NCI-H446 (cell line): ENCODE results near the gene SMPD3.

ENCODE experiments used
- DNase-seq, 2 experiments: peaks; one replicate each; lab custom pipeline; 2025; lab: John Stamatoyannopoulos, UW

SMPD3 gene

DNA sequence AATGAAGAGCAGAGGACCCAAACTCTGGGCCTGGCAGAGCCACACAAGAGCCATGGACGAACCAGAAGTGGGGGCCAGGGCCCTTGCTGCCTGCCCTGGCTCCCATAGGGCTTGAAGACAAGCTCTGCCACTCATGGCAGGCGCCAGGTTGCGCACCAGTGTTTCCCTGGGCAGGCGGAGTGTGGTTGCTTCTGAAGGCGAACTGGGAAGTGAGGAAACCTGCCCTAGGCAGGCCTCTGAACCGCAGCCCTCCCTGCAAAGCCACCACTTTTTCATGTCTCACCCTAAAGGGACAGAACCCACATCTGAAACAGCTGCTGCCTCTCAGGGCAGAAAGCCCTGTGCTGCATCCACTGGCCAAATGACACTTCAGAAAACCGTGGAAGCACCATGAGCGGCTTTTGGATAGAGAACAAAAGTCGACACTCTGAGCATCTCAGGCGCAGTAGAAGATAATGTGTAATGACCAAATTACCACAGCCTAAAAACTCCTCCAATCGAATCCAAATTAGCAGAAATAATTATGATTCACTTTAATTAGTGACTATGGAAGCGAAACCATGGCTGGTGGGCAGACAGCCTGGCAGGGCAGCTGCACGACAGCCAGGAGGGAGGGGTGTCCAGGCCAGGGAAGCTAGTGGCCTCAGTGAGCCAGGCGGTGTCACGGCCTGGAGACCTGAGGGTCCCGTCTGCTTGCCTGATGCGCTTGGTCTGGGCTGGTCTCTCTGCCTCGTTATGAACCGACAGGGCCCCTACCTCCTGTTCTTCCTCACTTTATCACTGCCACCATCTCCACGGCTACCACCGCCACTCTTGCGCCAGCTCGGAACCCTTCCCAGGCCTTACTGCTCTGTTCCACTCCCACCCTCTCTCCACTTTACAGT lies 78.4 kb downstream of the SMPD3 start:
- DNase-seq = no peak

DNA sequence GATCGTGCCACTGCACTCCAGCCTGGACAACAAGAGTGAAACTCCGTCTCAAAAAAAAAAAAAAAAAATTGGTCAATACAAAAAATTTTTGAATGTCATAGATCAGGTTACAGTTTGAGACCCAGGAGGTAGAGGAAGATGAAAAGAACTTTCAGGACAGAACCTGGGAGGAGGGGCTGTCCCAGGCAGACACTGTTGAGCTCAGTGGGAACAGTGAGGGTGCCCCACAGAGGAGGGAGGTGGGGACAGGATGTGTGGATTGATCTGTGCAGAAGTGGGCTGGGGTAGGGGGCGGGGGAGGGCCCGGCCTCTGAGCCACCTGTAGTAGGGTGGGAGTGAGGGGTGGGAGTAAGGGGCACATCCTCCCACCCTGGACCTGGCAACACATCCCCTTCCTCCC lies 79.1 kb downstream of the SMPD3 start:
- no peak for DNase-seq

DNA sequence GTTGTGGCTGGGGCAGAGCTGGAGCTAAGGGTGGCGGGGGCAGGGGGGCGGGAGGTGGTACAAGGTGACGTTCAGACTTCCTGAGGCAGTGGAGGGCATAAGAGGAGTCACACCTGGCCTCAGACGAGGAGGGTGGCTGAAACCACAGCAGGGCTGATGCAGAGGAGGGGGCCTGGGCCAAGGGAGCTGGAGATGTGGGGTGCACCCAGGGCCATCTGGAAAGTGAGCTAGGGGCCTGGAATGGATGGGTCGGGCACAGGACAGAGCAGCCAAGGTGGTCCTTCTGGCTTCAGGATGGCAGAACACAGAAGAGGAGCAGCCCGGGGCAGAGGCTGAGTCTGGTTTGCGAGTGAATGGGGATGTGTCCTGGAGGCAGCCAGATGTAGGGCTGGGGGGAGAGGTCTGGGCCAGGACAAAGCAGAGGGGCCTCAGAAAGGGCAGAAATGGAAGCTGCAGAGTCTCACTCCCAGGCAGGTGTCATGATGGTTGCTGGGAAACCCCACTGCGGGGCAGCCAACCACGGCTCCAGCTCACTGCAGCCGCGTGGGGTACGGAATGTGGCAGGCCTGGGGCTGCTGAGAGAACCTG lies 79.9 kb downstream of the SMPD3 start:
- DNase-seq = no peak

DNA sequence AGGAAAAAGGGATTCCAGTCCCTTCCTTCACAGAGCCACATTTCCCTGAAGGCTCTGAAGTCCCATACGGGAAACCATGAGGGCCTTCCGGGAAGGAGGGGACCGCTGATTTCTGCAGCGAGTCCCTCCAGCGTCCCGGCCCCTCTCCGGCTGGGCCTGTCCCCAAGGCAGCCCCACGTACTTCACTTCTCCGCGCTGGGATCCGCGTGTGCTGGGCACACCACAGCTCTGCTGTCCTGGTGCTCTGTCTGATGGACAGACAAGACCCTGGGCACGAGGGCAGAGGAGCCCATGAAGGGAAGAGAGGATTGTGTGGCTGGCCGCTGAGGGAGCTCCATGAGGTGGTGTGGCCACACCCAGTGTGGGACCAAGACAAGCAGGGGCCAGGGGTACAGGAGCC lies 80.4 kb downstream of the SMPD3 start:
- DNase-seq = no peak

DNA sequence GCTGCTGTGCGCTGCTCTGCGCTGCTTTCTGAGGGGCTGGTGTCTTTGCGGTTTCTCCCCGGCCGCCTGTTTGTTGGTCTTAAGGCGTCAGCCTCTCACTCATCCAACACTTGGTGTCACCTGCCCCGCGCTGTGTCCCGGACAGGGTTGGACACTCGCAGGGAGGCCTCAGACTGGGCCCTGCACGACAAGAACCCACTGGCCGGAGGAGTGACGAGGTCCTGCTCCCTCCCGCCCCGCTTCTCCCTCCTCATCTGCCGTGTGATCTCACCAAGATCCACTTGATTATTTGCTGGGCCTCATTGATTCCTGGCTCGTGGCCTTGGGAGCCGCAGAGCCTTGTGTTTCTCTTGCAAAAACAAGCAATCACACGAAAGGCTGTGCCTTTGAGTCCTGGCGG lies 80.9 kb downstream of the SMPD3 start:
- DNase-seq = no peak

DNA sequence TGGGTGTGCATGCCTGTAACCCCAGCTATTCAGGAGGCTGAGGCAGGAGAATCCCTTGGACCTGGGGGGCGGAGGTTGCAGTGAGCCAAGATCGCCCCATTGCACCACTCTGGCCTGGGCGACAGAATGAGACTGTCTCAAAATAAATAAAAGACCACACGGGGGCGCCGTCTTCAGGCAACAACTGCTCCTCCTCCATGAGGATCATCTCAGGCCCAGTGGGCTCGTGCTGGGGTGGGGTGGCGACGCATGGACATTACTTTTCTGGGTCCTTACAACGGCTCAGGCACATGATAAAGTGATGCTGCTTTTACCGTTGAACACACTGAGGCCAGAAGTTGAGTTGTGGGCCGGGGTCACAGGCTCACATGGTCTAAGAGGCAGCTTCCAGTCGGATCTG lies 81.3 kb downstream of the SMPD3 start:
- DNase-seq = no peak

DNA sequence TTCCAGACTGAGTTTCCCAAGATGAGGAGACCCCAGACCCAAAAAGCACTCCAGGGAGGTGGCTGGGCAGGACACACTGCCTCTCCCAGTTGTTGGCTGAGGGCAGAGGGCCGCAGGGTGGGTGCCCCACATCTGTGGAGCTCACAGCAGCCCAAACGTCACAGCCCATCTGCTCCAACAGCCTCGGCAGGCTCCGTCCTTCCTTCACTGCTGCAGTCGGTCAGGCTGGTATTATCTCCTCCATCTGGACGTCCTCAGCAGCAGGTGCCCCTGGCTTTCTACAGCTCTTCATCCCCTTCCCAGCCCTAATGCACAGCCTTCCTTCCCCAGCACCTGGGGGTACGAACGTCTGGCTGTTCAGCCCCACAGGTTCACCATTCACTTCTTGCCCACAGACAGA lies 82.2 kb downstream of the SMPD3 start:
- DNase-seq = no peak

GRCh38 chr16:68365167-68365817 lies 83.0 kb downstream of the SMPD3 start:
- DNase-seq = no peak

- DNase-seq = no peak
Measured at GRCh38 chr16:68364561-68364998, 83.7 kb downstream of the SMPD3 start.

GRCh38 chr16:68363658-68364521 lies 84.4 kb downstream of the SMPD3 start:
- DNase-seq = no peak

- no peak for DNase-seq
Measured at GRCh38 chr16:68362947-68363657, 85.2 kb downstream of the SMPD3 start.

DNA sequence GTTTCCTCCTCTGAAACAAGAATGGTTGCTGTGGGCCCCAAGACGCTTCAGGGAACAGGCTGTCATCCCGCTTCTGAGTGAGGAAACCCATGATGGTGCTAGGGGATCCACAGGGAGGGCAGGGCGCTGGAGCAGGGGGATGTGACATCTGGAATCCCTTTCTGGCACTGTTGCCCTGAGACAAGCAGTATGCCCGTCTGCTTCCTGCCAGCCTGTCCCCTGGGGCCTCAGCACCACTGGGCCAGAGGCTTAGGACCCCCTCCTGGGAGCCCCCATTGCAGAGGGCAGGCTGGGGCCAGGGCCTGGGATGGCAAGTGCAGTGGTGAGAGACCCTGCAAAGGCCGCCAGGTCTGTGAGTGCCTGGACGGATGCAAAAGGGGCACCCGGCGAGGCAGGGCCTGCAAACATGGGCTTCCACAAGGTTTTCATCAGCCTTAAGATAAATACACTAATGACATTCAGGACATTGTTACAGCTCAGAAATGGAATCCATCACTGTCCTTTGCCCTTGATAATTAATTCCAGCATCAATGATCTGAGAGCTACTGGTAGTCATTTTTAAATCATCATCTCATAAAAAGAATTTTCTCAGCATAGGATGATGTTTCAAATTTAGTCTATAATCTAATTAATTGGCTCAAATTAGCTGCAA lies 85.9 kb downstream of the SMPD3 start:
- no peak for DNase-seq

DNA sequence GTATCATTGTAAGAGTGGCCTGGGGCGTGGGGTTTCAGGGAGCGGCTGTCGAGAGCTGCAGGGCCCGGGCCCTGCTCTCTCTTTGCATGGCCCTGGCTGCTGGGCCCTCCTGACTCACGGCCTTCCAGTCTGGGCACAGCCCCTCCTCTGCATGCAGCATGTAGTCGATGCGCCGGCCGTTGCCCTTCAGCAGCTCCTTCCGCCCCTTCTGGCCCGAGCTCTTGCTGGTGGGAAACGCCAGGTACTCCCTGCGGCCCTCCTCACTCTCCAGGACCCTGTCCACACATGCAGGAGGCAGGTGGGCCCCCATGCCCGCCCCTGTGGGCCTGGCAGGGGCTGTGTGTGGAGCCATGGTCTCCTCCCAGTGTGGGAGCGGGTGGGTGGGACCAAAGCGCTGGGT lies 86.8 kb downstream of the SMPD3 start:
- DNase-seq = no peak

GRCh38 chr16:68360956-68361355 lies 87.4 kb downstream of the SMPD3 start:
- no peak for DNase-seq

- no peak for DNase-seq
Measured at GRCh38 chr16:68360547-68360946, 87.8 kb downstream of the SMPD3 start.

GRCh38 chr16:68359398-68360191 lies 88.7 kb downstream of the SMPD3 start:
- no peak for DNase-seq

- DNase-seq = no peak
Measured at GRCh38 chr16:68358951-68359350, 89.4 kb downstream of the SMPD3 start.

DNA sequence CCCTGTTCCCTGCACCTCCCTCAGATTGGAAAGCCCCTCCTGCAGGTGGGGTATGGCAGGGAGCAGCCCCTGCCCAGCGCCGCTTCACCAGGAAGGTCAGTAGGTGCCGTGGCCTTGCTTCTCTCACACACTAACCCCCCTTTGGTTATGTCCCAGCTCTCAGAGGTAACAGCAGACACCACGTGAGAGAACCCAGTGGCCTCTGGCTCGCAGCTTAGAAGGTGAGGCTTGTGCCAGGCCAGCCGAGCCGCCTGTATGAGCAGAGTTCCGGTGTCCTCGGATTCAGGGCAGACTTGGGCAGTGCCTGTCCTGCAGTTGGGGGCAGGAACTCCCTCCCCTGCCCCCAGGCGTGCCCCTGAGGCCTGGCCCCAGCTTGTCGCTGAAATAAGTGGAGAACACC lies 90.4 kb downstream of the SMPD3 start:
- no peak for DNase-seq

GRCh38 chr16:68357521-68357922 lies 90.8 kb downstream of the SMPD3 start:
- no peak for DNase-seq

DNA sequence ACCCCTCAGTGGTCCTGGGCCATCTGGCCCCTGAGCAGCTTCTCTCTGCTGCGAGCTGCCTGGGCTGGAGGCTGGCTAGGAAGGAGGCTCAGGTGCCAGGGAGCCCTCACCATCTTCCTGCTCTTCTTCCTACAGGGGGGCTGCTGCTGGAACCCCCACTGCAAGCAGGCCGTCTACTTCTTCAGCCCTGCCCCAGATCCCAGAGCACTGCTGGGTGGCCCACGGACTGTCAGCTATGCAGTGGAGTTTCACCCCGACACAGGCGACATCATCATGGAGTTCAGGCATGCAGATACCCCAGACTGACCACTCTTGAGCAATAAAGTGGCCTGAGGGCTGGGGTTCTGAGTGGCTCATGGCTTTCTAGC lies 91.4 kb downstream of the SMPD3 start:
- DNase-seq = no peak
